Astrocyte of the spinal cord (primary cell): ENCODE data around the gene SLC17A4.

Experiments used
- DNase-seq: peaks from one replicate; pipeline ENCODE4 v3.0.0; 2011; ENCODE audit warnings: low read depth, low spot score
- H3K4me3 ChIP-seq: 2 replicates; pipeline ENCODE4 v1.5.1; 2011; ENCODE audit warnings: low read depth, mild to moderate bottlenecking, low read length, moderate library complexity
- in situ Hi-C: cut with HindIII; loops from 2 replicates; pipeline ENCODE4 v1.10.0; 2017; ENCODE audit warnings: low sequenced_read_pairs
- TF ChIP-seq, protein P1 (sequence below): IDR thresholded peaks from 2 replicates; pipeline ENCODE4 v1.5.1; 2012; ENCODE audit warnings: low read depth, mild to moderate bottlenecking, low read length, inconsistent platforms

The SLC17A4 gene

DNA sequence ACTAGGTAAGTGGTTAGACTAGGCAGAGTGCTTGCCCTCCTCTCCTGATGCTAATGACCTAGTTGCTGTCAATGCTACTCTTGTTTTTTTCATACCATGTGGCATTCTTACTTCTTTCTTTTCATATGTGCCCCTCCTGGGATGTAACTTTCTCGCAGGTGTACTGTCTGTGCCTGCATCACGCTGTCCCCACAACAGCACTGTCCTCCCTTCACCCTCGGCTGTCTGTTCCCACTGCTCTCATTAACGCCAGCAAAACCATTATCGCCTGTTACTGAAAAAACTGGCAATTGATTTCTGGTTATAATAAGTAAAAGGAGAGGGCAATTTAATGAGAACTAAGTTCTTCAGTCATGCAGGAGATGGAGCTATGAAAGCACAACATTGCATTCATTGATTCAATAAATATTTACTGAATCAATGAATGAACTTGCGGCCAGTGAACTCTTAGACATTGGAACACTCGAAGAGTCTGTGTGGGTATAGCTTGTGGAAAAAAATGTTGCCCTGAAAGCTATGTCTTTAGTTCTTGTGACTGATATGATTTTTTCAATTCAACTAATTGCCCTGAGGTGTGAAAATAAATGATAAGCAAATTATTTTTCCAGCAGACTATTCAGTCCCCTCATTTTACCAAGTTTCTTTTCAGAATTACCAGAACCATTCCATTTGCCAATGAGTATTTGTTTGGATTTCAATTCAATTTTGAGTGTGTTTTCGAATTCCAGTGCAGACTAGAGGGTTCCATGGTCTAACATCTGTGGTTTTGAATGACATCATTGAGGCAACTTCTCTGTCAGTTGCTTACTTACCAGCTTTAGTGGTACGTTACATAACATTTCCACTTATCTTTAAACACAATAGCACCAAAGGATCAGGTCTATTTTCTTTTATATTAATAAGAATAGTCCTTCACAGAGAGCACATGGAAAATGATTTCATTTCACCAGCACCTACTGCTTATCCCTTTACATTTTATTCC lies 2.1 kb downstream of the SLC17A4 start:
- in situ Hi-C loops, result no loop called here
- no peak for DNase-seq
- TF ChIP-seq, protein P1, sequence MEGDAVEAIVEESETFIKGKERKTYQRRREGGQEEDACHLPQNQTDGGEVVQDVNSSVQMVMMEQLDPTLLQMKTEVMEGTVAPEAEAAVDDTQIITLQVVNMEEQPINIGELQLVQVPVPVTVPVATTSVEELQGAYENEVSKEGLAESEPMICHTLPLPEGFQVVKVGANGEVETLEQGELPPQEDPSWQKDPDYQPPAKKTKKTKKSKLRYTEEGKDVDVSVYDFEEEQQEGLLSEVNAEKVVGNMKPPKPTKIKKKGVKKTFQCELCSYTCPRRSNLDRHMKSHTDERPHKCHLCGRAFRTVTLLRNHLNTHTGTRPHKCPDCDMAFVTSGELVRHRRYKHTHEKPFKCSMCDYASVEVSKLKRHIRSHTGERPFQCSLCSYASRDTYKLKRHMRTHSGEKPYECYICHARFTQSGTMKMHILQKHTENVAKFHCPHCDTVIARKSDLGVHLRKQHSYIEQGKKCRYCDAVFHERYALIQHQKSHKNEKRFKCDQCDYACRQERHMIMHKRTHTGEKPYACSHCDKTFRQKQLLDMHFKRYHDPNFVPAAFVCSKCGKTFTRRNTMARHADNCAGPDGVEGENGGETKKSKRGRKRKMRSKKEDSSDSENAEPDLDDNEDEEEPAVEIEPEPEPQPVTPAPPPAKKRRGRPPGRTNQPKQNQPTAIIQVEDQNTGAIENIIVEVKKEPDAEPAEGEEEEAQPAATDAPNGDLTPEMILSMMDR, result no peak
- no peak overlapping the region for H3K4me3 ChIP-seq

DNA sequence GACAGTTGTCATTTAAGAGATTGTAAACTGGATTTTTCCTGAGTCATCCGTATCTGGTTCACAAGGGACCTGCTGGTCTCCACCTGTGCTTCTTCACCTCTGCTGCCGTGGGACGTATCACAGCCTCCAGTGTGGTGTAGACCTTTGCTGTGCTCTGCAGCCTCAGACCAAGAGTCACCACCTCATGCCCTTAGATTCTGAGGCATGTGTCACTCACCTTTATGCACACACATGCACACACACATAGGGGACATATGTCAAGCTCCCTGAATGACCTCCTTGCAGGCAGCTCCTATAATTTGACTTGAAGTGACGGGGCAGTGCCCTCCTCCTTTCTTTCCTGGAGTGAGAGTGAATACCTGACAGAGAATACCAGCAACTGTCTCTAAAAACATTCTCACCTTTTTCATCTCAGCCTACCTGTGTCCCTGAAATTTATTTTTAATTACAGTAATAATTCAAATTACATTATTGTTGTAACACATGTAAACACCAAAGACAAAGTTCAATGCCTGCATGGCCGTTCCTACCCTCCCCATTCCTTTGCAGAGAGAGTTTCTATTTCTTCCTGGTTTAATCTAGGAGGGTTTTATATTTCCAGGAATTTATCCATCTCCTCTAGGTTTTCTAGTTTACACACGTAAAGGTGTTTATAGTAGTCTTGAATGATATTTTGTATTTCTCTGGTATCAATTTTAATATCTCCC lies 3.5 kb downstream of the SLC17A4 start:
- H3K4me3 ChIP-seq, result no peak overlapping the region
- in situ Hi-C loops, result no loop called here
- TF ChIP-seq, protein P1, result no peak
- no peak for DNase-seq

DNA sequence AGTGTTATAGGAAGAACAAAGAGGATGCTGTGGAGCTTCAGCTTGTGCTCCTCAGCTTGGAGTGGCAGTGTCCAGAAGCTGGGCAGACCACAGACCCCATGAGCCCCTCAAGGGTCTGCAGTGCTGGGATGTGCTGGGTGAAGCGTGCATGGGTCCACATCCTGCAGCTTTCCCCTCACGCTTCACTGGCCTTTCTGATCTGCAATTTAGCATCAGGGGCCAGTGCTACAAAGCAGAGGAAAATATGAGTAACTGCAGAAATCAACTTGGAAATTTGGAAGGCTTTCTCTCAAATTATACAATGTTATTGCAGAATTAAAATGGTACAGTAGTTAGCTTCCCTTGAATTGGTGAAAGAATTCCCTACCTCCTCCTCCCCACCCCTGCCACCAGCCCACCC lies 10.1 kb downstream of the SLC17A4 start:
- no peak for DNase-seq
- in situ Hi-C loops, result no loop called here
- no peak overlapping the region for H3K4me3 ChIP-seq
- TF ChIP-seq, protein P1, result no peak

DNA sequence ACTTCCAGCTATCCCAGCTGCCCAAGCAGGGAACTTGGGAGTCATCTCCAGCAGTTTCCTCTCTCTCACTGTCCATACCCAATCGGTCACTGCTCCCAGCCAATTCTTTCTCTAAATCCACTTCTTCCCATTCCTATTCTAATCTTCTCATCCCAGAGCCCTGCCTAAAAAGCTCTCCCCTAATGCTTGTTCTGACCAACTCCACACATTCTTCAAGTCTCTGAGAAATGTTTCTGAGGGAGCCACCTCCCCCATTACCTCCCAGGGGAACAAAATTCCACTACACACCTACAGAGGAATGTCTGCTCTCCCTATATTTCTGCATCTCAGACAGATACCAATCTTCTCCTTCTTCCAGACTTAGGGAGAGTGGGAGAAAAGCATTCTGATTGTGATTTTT lies 14.0 kb downstream of the SLC17A4 start:
- no peak for DNase-seq
- H3K4me3 ChIP-seq, result no peak overlapping the region
- TF ChIP-seq, protein P1, result no peak
- in situ Hi-C loops, result no loop called here

DNA sequence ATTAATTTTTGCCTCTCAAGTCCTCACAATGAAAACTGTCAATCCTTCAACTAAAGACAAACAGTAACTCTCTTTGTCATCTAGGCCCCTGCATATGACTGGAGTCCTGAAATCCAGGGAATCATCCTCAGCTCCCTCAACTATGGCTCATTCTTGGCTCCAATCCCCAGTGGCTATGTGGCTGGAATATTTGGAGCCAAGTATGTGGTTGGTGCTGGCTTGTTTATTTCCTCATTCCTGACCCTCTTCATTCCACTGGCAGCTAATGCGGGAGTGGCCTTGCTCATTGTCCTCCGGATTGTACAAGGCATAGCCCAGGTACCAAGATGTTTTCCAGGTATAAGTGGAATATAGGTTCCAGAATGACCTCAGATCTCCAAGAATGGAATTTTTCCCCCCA lies 15.4 kb downstream of the SLC17A4 start:
- TF ChIP-seq, protein P1, result no peak
- in situ Hi-C loops, result no loop called here
- no peak overlapping the region for H3K4me3 ChIP-seq
- no peak for DNase-seq

DNA sequence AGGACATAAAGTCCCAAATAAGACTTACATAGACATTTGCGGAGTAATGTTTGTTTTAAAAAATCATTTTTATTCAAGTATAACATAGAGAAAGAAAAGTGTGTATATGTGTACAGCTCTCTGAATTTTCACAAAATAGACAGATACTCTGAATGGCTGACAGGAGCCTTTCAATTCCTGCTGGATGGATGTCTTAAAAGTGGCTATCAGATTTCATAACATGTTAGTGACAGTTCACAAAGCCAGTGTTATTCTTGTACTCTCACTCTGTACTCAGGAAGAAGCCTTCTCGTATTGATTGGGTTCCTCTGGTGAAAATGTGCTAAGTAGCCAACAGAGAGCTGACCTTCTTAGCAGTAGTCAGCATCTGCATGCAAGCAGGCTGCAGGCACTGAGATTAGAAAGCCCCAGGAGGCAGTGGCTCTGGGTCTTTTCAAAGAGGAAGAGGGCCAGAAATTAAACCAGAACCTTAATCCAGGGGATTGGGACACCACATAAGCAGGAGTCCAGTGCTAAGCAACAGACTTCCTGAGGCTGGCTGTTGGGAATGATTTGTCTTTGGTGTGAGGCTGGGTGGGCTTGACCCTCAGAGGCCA lies 19.7 kb downstream of the SLC17A4 start:
- no peak overlapping the region for H3K4me3 ChIP-seq
- TF ChIP-seq, protein P1, result no peak
- DNase-seq, result no peak
- in situ Hi-C loops, result no loop called here
